Inferior parietal cortex (tissue), 1 donor: ENCODE data around the gene AKT3.

Experiments used
- DNase-seq: peaks from one replicate; pipeline ENCODE4 v3.0.0-alpha.2; 2016; ENCODE audit errors: extremely low spot score

AKT3 gene

DNA sequence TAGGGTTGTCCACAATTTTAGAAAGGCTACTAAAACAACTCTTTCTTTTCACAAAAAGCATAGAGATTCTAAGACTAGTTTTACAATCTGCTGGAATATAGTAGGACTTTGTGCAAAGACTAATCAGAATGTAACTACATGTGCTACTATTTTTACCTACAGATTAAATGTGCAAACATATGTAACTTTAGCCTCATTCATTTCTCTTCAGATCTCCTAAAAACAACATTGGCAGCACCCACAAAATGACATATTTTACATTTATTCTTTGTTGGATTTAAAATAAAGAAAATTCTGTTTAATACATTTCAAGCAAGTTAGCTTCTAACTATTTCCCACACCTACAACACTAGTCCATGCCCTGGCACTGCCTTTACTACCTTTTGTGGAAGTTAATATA, 292.2 kb downstream of the AKT3 start:
- no peak for DNase-seq

DNA sequence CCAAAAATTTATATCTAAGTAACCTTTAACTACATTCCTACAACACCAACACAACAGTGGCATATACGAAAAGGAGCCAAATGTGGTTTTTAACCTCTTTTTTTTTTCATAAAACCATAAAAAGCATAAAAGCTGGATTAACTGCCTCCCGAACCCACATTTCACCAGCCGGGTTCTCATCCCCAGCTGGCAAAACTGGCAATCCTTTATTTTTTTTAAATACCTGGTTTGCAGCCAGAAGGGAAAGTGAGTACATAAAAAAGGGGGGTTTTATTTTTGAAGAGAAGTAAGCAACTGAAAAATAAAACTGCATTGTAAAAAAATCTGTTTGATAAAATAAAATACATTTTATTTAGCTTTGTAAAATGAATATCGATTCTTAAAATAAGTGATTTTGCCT, 295.4 kb downstream of the AKT3 start:
- DNase-seq: no peak

DNA sequence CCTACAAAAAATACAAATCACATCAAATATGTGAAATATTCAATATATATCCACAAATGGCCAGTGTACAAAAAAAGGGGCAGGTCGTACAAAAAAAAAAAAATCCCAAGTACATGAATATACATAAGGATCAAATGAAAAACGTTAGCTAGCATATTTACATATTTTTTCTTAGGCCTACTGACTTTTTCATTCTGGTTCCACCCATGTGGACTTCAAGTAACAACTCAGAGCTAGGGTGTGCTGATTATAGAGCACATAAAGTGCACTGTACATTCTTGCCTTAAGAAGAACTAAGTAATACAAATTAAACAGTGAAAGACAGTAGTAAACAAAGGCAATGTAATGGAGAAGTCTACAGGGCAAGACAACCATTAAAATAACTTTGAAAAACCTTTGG, 297.0 kb downstream of the AKT3 start:
- DNase-seq: no peak

DNA sequence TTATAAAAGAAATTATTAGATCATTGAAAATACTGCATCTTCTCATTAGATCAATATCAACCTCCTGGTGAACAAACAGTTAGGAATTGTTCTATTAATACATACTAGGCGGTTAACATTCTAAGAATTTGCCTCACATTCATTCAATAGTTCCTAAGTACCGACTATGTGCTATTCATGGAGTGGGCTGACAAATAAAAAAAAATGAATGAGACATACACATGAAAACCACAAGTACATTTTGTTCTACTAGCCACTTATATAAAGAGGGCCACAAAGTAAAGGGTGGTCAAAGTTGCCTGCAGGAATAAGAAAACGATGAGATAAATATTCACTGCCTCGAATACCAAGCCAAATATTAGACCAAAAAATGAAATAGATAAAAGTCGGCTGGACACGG, 299.8 kb downstream of the AKT3 start:
- DNase-seq: no peak

DNA sequence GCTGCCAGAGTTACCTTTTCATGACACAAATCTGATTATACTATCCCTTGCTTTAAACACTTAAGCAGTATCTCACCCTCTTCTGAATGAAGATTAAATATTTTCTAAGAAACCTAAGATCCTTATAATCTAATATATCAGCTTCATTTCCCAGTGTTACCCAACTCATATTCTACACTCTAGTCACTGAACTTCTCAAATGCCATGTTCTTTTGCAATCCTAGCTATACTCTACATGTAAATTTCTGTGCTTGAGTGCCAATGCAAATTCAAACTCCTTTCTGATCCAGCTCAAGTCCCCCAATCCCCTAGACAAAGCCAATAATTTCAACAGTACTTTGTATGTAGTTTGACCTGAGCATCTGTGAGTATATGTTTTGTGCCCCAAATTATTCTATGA, 300.3 kb downstream of the AKT3 start:
- DNase-seq: no peak

DNA sequence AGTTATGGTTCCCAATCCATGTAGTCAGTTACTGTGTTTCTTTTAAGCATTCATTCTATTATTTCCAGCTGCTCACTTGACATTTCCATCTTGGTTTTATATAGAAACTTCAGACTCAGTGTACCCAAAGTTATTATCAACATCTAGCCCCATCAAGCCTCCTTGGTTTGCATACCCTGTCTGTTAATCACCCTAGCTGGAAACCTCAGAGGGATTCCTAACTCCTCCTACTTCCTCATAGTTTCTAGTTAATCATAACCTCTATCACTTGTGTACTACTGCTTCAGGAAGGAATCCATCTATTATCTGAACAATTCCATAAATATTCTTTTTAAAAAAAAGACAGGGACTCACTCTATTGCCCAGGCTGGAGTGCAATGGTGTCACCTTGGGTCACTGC, 300.9 kb downstream of the AKT3 start:
- no peak for DNase-seq

DNA sequence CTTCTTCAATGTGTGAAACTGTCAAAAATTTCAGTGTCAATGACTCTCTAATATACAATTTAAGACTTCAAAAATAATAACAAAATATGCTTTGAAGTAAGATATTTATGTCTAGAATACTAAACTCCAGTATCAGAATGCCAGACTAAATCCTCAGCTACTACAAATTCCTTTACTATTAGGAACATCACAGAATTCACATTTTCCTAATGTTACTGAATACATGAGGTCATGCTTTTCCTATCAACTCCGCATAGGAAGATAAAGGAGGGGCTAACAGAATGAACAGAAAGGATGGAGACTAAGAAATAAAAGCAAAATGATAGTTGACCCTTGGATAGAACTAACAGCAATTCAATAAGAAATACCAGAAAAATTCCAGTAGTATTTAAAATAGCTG, 301.5 kb downstream of the AKT3 start:
- no peak for DNase-seq

DNA sequence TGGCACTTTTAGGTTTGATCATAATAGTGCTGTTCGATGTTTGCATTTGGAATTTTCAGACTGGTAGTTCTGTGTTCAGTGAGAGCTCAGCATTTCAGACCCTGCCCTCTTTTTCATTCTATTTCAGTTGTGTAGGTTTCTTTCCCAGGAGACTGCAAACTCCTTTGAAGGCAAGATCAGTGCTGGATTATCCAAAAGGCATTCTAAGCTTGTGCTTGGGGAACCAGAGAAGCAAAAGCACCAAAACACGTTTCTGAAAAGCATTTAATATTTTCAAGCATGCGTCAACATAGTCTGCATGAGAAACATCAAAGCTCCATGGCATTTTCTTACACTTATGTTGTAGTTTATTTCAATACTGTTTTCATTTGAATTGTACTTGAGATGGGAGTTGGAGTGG, 302.2 kb downstream of the AKT3 start:
- no peak for DNase-seq

DNA sequence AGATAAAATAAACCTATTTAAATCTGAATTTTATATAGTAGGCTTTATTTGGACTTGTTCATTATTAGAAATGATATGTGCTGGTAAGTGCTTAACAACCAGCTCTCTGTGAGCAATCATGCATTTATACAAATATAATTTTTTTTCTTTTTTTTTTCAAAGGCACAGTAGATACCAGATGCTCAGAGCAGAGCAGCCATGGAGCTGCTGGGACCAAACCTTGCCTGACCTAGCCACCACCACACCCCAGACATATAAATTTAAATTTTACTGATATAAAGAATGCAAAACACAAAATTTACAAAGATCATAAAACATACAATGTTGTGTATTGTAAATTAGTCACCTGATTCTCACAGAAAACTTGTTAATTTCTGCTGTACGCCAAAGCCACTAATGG, 303.6 kb downstream of the AKT3 start:
- no peak for DNase-seq

DNA sequence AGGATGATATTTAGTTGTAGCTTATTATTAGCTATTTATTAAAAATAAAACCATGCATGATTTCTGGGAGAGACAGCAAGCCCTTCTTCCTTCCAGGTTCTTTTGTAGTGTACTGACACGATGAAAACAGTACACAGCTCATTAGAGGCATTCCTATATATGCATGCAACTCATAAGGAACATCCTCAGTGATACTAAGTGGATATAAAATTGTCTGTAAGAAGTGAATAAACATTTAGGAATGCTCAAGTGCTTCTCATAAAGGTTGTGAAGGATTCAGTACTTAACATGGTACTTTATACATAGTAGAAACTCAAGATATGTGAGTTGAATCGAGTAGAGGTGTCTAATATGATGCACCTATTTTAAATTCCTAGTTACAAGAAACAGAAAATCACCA, 306.5 kb downstream of the AKT3 start:
- DNase-seq: no peak

DNA sequence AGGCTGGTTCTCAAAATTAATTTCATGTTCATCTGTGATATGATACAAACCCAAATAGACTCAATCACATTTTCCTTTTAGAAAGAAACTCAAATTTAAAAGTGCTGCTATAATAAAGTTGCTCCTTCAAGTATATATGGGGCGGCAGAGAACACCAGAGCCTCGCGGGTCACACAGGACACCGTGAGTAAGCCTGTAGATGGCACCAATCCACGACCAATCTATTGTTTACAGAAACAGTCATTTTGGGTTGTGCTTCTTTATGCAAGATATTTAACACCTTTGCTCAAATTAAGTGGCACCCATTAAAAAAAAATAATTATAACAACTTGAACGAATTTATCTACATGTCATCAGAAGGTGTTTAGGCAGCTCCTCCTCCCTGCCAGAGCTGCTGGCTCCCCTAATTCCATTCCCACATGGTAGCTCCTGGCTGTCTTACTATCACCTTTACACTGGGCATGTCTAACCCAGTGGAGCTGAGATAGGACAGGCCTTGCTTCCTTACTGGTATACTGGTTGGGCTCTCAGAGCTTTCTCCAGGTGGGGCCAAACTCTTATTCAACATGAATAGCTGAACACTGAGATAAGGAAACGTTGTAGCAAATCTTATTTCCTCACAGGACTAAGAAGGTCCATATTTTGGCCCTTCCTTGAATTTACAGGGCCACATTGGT, 307.2 kb downstream of the AKT3 start:
- DNase-seq: no peak

DNA sequence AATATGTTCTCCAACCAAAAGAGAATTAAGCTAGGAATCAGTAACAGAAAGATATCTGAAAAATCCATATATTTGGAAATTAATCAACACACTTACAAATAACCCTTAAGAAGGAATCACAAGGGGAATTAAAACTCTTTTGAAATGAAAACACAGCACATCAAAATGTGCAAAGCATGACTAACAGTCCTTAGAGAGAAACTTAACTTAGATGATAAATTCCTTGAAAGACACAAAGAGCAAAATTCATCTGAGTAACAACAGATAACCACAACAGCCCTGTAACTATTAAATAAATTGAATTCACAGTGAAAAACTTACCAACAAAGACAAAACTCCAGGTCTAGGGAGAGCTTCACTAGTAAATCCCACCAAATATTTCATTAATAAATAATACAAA, 310.4 kb downstream of the AKT3 start:
- no peak for DNase-seq

DNA sequence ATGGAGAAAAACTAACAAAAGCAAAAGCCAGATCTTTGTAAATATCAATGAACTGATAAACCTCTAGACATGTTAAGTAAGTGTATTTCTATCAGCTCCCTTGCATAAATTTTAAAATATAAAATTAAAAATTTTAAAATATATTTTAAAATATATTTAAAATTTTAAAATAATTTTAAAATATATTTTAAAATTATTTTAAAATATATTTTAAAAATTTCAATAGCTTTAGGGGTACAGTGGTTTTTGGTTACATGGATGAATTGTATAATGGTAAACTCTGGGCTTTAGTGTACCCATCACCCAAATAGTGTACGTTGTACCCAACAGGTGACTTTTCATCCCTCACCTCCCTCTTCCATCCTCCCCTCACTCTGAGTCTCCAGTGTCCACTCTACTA, 315.0 kb downstream of the AKT3 start:
- DNase-seq: no peak

DNA sequence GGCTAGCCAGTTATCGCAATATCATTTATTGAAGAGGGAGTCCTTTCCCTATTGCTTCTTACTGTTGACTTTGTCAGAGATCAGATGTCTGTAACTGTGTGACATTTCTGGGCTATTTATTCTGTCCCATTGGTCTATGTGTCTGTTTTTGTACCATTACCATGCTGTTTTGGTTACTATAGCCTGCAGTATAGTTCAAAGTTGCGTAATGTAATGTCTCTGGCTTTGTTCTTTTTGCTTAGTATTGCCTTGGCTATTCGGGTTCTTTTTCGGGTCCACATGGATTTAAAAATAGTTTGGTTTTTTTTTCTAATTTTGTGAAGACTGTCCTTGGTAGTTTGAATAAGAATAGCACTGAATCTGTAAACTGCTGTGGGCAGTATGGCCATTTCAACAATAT, 320.5 kb downstream of the AKT3 start:
- no peak for DNase-seq

DNA sequence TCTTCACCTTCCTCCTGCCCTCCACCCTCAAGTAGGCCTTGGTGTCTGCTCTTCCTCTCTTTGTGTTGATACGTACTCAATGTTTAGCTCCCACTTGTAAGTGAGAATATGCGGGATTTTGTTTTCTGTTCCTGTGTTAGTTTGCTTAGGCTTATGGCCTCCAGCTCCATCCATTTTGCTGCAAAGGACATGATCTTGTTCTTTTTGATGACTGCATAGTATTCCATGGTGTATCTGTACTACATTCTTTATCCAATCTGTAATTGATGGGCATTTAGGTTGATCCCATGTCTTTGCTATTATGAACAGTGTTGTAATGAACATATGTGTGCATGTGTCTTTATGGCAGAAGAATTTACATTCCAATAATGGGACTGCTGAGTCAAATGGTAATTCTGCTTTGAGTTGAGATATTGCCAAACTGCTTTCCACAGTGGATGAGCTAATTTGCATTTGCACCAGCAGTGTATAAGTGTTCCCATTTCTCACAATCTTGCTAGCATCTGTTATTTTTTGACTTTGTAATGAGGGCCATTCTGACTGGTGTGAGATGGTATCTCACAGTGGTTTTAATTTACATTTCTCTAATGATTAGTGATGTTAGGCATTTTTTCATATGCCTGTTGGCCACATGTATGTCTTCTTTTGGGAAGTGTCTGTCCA, 321.5 kb downstream of the AKT3 start:
- DNase-seq: no peak

DNA sequence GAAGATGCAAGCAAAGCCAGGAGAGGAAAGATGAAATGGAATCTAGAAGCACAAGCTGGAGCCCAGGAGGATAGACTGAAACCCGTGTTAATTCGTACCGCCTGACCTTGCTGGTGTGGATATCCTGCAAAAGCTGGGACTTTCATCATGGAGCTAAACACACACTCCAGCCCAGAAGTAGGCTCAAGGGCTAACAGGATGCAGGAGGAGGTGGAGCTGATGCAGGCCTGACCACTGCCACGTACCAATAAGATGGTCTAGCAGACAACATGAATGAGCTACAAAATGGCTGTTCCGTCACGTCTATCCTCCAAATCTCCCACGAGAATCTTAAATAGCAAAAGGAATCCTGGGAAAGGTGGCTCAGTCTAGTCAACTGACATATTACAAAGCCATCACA, 323.9 kb downstream of the AKT3 start:
- no peak for DNase-seq

DNA sequence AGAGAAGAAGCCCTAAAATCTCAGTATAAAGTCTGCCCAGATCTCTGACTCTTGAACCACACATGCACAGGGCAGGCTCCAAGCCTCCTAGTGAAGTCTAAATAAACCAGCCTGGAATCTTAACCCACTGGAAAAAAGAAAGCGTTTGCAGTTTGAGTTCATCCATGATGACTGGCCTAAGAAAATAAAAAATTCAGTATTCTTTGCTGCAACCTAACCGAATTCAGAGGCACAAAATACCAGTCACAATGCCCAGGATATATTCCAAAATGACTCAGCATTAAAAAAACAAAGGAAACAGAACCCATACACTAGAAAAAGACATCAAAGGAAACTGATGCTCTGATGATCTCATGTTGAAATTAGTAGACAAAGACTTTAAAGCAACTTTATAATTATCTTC, 325.0 kb downstream of the AKT3 start:
- DNase-seq: no peak

DNA sequence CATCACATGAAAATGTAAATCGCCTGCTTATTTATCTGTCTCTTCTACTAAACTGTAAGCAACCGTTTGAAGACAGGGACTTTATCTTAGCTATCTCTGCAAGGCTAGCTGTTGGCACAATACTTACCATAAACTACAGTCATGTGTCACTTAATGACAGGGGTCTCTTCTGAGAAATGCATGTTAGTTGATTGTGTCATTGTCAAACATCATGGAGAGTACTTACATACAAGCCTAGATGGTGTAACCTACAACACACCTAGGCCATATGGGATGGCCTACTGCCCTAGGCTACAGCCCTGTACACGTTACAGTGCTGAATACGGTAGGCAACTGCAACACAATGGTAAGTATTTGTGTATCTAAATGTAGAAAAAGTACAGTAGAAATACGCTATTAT, 326.3 kb downstream of the AKT3 start:
- no peak for DNase-seq

DNA sequence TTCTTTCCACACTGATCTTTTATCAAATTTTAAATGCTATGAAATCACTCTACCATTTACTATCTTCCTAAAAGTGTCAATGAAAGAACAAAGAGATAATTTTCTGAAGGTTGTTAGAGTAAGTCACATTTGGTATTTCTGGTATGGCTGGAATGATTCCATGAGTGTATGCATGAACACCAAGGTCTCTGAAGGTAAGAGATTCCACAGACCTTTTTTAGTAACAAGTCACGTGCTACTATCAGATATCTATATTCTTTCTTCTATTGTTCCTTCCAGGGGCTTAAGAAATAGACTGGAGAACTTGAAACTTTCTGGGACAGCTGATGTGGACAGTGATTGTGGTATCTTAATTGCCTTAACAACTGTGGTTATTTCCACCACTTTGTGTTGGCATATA, 329.2 kb downstream of the AKT3 start:
- no peak for DNase-seq

DNA sequence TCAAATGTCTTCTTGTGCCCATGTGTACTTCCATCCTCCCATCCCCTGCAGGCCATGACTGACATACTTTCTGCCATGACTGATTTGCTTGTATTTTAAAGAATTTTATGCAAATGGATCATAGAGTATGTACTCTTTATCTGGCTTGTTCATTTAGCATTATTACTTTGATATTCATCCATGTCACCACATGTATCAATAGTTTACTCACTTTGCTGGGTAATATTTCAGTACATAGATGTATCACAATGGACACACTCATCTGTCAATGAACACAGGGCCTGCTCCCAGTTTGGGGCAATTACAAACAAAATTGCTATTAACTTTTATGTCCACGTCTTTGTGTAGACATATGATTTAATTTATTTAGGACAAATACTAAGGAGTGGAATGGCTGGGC, 335.1 kb downstream of the AKT3 start:
- no peak for DNase-seq

DNA sequence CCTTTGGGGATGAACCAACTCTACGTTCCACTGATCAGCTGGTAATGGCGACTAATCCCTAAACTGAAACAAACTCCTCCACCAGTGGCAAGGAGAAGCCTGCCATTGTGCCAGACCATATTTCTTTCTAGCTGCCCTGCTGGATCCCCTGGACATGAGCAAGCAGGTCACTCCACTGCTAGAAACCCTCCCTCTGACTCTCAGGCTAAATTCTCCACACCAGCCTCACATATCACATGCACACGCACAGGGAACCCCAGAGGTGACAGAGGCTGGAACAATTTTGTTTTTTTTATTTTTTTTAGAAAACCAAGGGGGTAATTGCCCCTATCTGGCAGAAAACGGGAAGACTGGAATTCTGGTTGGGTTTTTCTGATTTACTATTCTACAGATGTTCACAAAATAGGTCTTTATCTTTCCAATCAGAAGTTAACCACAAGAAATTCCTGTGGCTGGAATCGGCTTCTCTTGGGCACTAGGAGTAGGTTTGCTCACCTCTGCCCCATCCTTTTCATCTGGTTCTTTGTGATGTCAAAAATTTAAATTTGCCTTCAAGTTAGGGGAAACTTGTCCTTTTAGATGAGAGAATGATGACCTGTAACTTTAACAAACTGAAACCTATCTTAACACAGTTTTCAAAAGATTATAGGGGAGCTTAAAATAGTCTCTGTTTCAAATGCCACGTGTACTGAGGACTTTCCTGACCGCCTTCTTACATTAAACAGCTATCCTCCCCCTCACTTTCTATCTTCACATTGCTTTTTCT, 336.1 kb downstream of the AKT3 start:
- DNase-seq: no peak

DNA sequence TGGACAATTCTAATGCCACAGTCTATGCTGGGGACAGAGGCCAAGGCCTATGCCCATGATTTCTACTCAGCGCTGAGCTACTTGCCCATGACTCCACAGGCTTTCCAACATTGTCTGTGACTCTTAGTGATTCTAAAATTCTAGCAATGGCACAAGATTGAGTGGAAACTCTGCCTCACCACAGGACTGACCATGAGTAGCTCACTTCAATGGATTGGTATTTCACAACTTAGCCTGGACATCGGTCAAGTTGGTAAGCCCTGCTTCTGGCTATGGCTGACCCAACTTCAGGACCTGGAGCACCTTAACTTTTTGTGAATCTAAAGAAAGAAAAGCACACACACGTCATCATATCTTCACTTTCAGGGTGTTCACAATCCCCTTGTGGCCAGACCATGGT, 339.1 kb downstream of the AKT3 start:
- no peak for DNase-seq

DNA sequence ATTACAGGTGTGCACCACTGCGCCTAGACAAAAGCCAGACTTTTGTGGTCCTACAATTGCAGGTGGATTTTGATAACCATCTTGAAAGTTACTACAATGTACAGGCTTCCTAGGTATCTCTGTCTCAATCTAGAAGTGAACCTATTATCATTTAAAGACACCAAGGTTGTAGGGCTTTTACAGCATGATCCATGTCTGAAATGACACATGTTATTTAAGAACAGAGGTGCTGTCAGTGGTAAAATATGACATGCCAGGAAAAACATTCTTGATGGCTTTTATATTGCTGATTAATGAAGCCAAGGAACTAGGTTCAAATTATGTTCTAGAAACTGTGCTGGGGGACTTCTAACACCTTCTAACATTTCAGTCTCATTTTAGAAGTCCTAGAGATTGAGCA, 341.1 kb downstream of the AKT3 start:
- DNase-seq: no peak
